HL-60/S4 (cell line): ENCODE measurements around the gene COX17.

ENCODE experiments used
- in situ Hi-C: fragments of 300-500 bp; cut with MboI; formaldehyde crosslinking; loops from 2 replicates; pipeline ENCODE4 v1.14.3; 2022; ENCODE audit warnings: low sequenced_read_pairs

COX17 gene

GRCh38 chr3:119676771-119677640, at the start of gene COX17:
Gene COX17, minus strand, starts transcription at chr3:119677406. Its CDS starts 96 bp downstream, at chr3:119677310.
- in situ Hi-C loops = loop anchor here (25.0 kb wide), 1 partner anchor 790 kb away; no protein-coding TSS in a partner anchor

- in situ Hi-C loops = no loop called here
These were observed 49.7 kb upstream of the COX17 start for GRCh38 chr3:119726909-119727308.

- in situ Hi-C loops = no loop called here
These were observed 45.8 kb upstream of the COX17 start for GRCh38 chr3:119723022-119723421.

GRCh38 chr3:119717520-119717919, 40.3 kb upstream of the COX17 start:
- in situ Hi-C loops = no loop called here

GRCh38 chr3:119716998-119717397, 39.8 kb upstream of the COX17 start:
- in situ Hi-C loops = no loop called here

- in situ Hi-C loops = no loop called here
These were observed 37.9 kb upstream of the COX17 start for GRCh38 chr3:119715105-119715504.

GRCh38 chr3:119703820-119704531, 26.8 kb upstream of the COX17 start:
- in situ Hi-C loops = no loop called here

- in situ Hi-C loops = no loop called here
These were observed 25.6 kb upstream of the COX17 start, which contains the start of gene CFAP91 for GRCh38 chr3:119702530-119703527. Gene CFAP91, plus strand, starts transcription at chr3:119703022. Its CDS starts 77 bp downstream, at chr3:119703099.

- in situ Hi-C loops = no loop called here
These were observed 23.9 kb upstream of the COX17 start for GRCh38 chr3:119700920-119701734.

GRCh38 chr3:119700269-119700919, 23.2 kb upstream of the COX17 start:
- in situ Hi-C loops = no loop called here

GRCh38 chr3:119697394-119697793, 20.2 kb upstream of the COX17 start:
- in situ Hi-C loops = loop anchor here (25.0 kb wide), 1 partner anchor 810 kb away; no protein-coding TSS in a partner anchor

GRCh38 chr3:119695480-119695879, 18.3 kb upstream of the COX17 start:
- in situ Hi-C loops = loop anchor here (25.0 kb wide), 1 partner anchor 808 kb away; no protein-coding TSS in a partner anchor

GRCh38 chr3:119690043-119690656, 12.9 kb upstream of the COX17 start:
- in situ Hi-C loops = loop anchor here (25.0 kb wide), 1 partner anchor 803 kb away; no protein-coding TSS in a partner anchor

- in situ Hi-C loops = loop anchor here (25.0 kb wide), 1 partner anchor 796 kb away; no protein-coding TSS in a partner anchor
These were observed 6.2 kb upstream of the COX17 start for GRCh38 chr3:119683421-119683820.

GRCh38 chr3:119681279-119681678, 4.1 kb upstream of the COX17 start:
- in situ Hi-C loops = loop anchor here (25.0 kb wide), 1 partner anchor 794 kb away; no protein-coding TSS in a partner anchor

- in situ Hi-C loops = loop anchor here (25.0 kb wide), 1 partner anchor 793 kb away; no protein-coding TSS in a partner anchor
These were observed 2.7 kb upstream of the COX17 start for GRCh38 chr3:119679874-119680273.

GRCh38 chr3:119678209-119678608, 1.0 kb upstream of the COX17 start:
- in situ Hi-C loops = loop anchor here (25.0 kb wide), 1 partner anchor 791 kb away; no protein-coding TSS in a partner anchor

- in situ Hi-C loops = loop anchor here (25.0 kb wide), 1 partner anchor 790 kb away; no protein-coding TSS in a partner anchor
These were observed 382 bp upstream of the COX17 start for GRCh38 chr3:119677641-119677934.
